NCI-H2081 treated with DMSO at 0.1 percent for 48 hours (cell line): ENCODE results near the gene RAD51D.
"Not testable (repeated sequence)": the region's sequence is repeated elsewhere in the genome, so short reads cannot be mapped to it uniquely, and the experiment has no call there.

Experiments used
- DNase-seq: peaks from one replicate; lab custom pipeline; 2025; lab: John Stamatoyannopoulos, UW

The RAD51D gene

GRCh38 chr17:35119370-35120165 lies at the start of gene RAD51D:
Gene RAD51D, minus strand, starts transcription at chr17:35119860. Its CDS starts 247 bp downstream, at chr17:35119613.
- peak; percentile 49 for DNase-seq

GRCh38 chr17:35167666-35168065 lies 48.0 kb upstream of the RAD51D start:
- DNase-seq: no peak

GRCh38 chr17:35167046-35167445 lies 47.4 kb upstream of the RAD51D start:
- no peak for DNase-seq

GRCh38 chr17:35166526-35166925 lies 46.9 kb upstream of the RAD51D start:
- DNase-seq: no peak

GRCh38 chr17:35164716-35165115 lies 45.1 kb upstream of the RAD51D start:
- DNase-seq: no peak

DNA sequence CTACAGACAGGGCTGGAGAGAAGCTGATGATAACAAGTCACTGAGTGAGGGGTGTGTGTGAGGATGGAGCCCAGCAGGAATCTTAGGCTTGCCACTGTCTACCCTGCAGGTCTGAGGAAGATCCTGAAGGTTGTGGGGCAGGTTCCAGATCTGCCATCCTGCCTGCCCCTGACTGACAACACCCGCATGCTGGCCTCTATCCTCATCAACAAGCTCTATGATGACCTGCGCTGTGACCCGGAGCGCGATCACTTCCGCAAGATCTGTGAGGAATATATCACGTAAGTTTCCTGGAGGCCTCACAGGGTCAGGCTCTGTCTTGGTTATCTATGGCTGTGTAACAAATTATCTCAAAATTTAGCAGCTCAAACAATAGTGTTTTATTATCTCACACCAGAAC lies 44.2 kb upstream of the RAD51D start:
- DNase-seq: no peak

DNA sequence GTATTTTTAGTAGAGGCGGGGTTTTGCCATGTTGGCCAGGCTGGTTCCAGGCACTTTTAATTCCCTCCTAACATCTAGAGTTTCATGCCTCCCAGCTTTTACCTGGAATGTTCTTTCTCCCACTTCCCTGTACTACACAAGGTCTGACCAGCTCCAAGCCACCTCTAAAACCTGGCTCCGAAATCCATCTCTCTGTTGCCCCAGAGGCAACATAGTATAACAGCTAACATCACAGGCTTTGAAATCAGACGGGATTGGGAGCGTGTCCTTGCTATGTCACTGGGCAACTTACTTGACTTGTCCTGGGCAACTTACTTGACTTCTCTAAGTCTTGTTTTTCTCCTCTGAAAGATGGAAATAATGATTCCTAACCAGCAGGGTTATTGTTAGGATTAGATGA lies 43.1 kb upstream of the RAD51D start:
- DNase-seq: no peak

DNA sequence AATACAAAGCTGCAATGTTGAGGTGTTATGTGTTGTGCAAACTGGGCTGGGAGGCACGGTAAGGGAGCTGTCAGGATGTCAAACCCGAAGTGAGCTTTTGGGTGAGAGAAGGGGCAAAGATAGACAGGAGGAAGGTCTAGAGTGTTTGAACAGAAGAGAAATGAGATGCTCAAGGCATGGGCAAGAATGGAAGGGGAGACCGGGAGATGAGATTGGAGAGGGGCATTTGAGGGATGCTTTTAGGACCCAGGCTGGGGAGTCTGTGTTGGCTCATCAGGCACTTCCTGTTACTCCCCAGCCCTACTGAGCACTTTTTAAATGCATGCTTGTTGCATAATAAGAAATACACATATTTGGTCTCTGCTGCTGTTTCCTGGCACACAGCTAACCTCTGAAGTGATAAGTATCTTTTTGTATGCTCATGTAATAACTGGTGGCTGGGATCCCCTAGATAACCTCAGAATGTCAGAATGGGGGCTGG lies 41.7 kb upstream of the RAD51D start:
- no peak for DNase-seq

- no peak for DNase-seq
Measured at GRCh38 chr17:35160354-35161201, 40.9 kb upstream of the RAD51D start.

DNA sequence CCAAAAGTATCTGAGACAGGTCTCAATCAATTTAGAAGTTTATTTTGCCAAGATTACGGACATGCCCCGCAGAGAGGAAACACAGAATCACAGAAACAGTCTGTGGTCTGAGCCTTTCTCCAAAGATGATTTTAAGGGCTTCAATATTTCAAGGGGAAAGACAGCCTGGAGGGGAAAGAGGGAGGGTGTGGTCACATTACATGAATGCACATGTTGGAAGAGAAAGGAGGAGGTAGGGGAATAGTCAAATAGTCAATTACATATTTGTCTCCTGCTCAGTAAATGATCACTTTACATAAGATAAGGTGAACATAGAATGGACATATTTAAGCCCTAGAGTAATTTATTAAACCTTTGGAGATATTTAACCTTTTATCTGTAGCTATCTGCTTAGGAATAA lies 40.3 kb upstream of the RAD51D start:
- DNase-seq: no peak

- no peak for DNase-seq
Measured at GRCh38 chr17:35155246-35155645, 35.6 kb upstream of the RAD51D start.

DNA sequence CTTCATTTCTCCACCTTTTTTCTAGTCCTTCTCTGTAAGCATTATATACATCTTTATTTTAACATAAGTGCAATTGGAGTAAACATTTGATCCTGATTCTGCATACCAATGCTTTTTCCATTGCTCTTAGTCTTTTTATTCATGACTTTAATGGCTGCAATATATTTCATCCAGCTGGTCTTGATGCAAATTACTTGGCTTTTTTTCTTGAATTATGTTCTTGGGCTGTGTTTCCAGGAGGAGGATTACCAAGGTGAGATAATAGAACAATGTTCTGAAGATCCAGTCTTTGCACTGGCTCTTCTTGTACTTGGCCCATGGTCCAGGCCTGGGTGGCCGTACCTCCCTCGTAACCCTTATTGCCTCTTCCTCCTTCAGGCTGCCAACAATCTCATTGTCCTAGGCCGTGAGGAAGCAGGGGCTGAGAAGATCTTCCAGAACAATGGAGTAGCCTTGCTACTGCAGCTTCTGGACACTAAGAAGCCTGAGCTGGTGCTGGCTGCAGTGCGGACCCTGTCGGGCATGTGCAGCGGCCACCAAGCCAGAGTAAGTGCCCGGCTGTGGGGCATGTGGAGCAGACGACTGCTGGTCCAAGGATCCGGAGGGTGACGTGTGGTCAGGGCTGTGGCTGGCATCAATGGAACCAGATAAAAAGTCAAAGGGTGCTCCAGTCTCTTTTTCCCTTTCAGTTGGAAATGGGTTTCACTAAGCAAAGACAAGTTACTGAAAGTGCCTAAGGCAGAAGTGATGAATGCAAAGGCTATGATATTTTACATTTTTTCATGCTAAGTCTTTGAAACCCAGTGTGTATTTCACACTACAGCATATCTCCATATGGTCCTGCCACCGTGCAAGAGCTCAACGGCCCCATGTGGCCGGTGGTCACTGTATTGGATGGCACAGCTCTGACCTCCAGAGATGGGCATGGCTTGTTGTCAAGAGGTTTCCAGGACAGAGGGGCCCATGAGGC lies 34.8 kb upstream of the RAD51D start:
- no peak for DNase-seq

DNA sequence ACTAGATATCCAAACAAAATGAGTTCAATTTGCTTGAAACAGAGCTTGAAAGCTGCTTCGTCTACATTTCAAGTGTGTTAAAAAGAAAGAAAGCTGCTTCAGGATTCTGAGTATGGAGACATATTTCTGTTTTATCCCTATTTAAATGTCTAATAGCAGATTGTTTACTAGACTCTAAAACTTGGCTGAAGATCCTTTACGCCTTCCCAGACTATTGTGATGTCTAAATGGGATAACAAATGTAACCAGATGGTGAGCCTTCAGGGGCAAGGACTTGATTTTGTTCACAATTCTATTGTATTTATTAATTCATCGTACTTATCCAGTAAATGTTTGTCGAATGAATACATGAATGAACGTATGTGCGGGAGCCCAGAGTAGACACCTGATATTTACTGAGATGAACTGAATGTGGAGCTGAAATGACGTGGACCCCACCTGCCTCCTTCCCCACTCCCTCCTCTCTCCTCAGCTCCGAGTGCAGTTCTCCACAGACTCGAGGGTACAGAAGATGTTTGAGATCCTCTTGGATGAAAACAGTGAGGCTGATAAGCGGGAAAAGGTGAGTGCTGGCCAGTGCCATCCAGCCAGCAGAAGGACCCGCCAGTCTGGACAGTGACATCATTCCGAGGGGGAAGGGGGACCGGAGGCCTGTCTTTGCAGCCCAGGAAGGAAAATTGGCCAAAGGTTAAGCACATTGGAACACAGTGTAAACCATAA lies 32.9 kb upstream of the RAD51D start:
- DNase-seq: no peak

- not testable (repeated sequence) for DNase-seq
Measured at GRCh38 chr17:35151080-35151479, 31.4 kb upstream of the RAD51D start.

DNA sequence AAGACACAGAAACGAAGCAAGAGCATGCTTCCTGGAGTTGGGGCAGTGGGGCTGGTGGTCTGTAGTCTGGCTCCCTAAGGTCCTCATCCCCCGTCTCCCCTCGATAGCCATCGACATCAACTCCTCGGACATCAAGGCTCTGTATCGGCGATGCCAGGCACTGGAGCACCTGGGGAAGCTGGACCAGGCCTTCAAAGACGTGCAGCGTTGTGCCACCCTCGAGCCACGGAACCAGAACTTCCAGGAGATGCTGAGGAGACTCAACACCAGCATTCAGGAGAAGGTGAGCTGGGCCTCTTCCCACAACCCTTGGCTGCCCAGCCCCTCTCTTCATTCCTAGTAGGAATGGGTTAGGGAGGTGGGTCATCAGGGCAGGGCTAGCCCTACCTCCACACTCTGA lies 30.3 kb upstream of the RAD51D start:
- DNase-seq: no peak

GRCh38 chr17:35148144-35148543 lies 28.5 kb upstream of the RAD51D start:
- DNase-seq: no peak

DNA sequence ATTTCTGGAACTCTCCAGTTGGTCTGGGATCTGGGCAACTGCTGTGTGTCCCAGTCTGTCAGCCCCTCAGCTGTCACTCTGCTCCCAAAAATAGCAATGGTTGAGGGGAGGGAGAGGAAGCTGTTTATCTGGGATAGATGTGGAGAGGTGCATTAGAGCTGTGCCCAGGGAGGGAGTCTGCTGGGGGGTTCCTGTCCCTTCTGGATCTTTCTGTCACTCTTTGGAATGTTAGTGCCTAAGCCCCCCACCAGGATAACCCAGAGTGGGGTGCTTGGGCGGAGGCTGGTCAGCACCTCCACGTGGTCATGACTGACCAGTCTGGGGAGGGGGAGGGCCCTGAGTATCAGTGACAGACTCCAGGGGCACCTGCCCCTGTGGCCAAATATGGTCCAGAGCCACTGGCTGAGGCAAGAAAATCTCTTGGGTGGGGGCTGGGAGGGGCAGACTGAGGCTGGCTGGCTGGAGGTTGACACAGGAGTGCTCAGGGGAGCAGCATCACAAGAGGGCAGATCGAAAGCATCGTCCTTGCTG lies 27.8 kb upstream of the RAD51D start, which contains the start of gene UNC45B:
Gene UNC45B (plus strand): TSS at position 443 of the 531 bp plus-strand sequence. CDS start 447 bp downstream, outside the sequence.
- no peak for DNase-seq

GRCh38 chr17:35146214-35146833 lies 26.7 kb upstream of the RAD51D start:
- DNase-seq: no peak

- no peak for DNase-seq
Measured at GRCh38 chr17:35144840-35145239, 25.2 kb upstream of the RAD51D start.

GRCh38 chr17:35142467-35142796 lies 22.8 kb upstream of the RAD51D start:
- DNase-seq: no peak
